Measurements from ENCODE around the gene SCG5.

GRCh38 chr15:32670623-32671022, 29.1 kb downstream of the SCG5 start:
- TF ChIP-seq, protein P1, sequence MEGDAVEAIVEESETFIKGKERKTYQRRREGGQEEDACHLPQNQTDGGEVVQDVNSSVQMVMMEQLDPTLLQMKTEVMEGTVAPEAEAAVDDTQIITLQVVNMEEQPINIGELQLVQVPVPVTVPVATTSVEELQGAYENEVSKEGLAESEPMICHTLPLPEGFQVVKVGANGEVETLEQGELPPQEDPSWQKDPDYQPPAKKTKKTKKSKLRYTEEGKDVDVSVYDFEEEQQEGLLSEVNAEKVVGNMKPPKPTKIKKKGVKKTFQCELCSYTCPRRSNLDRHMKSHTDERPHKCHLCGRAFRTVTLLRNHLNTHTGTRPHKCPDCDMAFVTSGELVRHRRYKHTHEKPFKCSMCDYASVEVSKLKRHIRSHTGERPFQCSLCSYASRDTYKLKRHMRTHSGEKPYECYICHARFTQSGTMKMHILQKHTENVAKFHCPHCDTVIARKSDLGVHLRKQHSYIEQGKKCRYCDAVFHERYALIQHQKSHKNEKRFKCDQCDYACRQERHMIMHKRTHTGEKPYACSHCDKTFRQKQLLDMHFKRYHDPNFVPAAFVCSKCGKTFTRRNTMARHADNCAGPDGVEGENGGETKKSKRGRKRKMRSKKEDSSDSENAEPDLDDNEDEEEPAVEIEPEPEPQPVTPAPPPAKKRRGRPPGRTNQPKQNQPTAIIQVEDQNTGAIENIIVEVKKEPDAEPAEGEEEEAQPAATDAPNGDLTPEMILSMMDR (IDR thresholded peaks at IDR 0.05), result no peak
- no peak for TF ChIP-seq POLR2A (IDR thresholded peaks at IDR 0.05)

Data from thyroid gland (tissue), 4 donors.